Breast epithelium (tissue), 3 donors: ENCODE measurements around the gene ACACB.

Experiments used
- POLR2A ChIP-seq: fragments of 450-650 bp; IDR thresholded peaks from one replicate; pipeline ENCODE4 v1.6.1; 2016; ENCODE audit warnings: antibody characterized with exemption, mild to moderate bottlenecking, moderate library complexity
- TF ChIP-seq, protein P1 (sequence below), 3 donors: fragments of 450-650 bp; IDR thresholded peaks; one replicate each; pipeline ENCODE4 v1.5.1; 2016 to 2017; ENCODE audit warnings: antibody characterized with exemption in 3 of 3, mild to moderate bottlenecking in 3 of 3, moderate library complexity in 3 of 3

DNA sequence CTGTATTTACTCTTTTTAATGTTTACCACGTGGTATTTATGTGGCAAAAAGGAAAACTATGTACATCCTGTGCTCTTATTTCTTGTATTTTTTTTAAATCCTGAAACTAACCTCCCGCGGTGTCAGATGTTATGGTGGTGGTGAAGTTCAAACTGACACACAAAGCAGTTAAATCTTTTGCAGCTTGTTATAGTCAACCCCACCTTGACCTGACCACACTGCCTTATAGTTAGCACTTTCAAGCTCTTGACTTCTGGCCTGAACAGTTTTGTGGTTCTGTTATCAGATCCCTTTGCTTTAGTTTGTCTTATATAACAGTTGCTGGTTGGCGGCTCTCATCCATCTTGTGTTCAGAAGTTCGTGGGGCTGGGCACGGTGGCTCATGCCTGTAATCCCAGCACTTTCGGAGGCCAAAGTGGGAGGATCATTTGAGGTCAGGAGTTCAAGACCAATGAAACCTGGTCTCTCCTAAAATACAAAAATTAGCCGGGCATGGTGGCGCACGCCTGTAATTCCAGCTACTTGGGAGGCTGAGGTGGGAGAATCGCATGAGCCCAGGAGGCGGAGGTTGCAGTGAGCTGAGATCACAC, 16.9 kb upstream of the ACACB start:
- TF ChIP-seq, protein P1, sequence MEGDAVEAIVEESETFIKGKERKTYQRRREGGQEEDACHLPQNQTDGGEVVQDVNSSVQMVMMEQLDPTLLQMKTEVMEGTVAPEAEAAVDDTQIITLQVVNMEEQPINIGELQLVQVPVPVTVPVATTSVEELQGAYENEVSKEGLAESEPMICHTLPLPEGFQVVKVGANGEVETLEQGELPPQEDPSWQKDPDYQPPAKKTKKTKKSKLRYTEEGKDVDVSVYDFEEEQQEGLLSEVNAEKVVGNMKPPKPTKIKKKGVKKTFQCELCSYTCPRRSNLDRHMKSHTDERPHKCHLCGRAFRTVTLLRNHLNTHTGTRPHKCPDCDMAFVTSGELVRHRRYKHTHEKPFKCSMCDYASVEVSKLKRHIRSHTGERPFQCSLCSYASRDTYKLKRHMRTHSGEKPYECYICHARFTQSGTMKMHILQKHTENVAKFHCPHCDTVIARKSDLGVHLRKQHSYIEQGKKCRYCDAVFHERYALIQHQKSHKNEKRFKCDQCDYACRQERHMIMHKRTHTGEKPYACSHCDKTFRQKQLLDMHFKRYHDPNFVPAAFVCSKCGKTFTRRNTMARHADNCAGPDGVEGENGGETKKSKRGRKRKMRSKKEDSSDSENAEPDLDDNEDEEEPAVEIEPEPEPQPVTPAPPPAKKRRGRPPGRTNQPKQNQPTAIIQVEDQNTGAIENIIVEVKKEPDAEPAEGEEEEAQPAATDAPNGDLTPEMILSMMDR (IDR thresholded peaks at IDR 0.05): no peak
- TF ChIP-seq POLR2A: no peak
